Heart left ventricle (tissue), 16 donors: Measurements from ENCODE around the gene MYO1G. TPM values are rescaled to one million over a fixed set of nuclear protein-coding genes. Genes with fewer than 3 reads are reported as not detected.

Source experiments
- ATAC-seq, 4 donors: fragments of 200-7000 bp; cut with Tn5 transposase; one replicate each; pipeline ENCODE4 v1.9.1; 2020 to 2022; ENCODE audit warnings: moderate library complexity in 4 of 4, mild to moderate bottlenecking in 3 of 4, moderate number of reproducible peaks in 1 of 4
- DNase-seq, 5 donors: peaks; one replicate each; pipeline ENCODE4 v3.0.0-alpha.2; 2020
- H3K27ac ChIP-seq, 12 donors: fragments of 200-600 bp; sonication (generic) in 4 of 12; one replicate each; pipeline versions ENCODE4 v1.5.0 to v1.8.0; 2016 to 2022; ENCODE audit warnings: mild to moderate bottlenecking in 2 of 12
- H3K27me3 ChIP-seq, 9 donors: fragments of 200-600 bp; sonication (generic) in 2 of 9; one replicate each; pipeline versions ENCODE4 v1.5.1 to v1.8.0; 2016 to 2022; ENCODE audit warnings: mild to moderate bottlenecking in 3 of 9
- H3K36me3 ChIP-seq, 9 donors: fragments of 200-600 bp; sonication (generic) in 2 of 9; one replicate each; pipeline versions ENCODE4 v1.5.0 to v1.8.0; 2018 to 2022; ENCODE audit warnings: mild to moderate bottlenecking in 2 of 9
- H3K4me1 ChIP-seq, 12 donors: fragments of 200-600 bp; sonication (generic) in 4 of 12; one replicate each; pipeline versions ENCODE4 v1.5.0 to v1.8.0; 2016 to 2022; ENCODE audit warnings: mild to moderate bottlenecking in 3 of 12
- H3K4me3 ChIP-seq, 12 donors: fragments of 200-600 bp; sonication (generic) in 4 of 12; one replicate each; pipeline versions ENCODE4 v1.5.0 to v1.8.0; 2017 to 2022; ENCODE audit warnings: mild to moderate bottlenecking in 9 of 12, moderate library complexity in 4 of 12
- H3K9me3 ChIP-seq, 12 donors: fragments of 200-600 bp; sonication (generic) in 4 of 12; one replicate each; pipeline versions ENCODE4 v1.5.0 to v1.8.0; 2016 to 2022; ENCODE audit warnings: mild to moderate bottlenecking in 1 of 12
- POLR2A ChIP-seq, 2 donors: fragments of 450-650 bp; IDR thresholded peaks; one replicate each; pipeline ENCODE4 v1.6.1; 2017; ENCODE audit warnings: antibody characterized with exemption in 2 of 2, mild to moderate bottlenecking in 2 of 2, moderate library complexity in 2 of 2
- WGBS, 4 donors: extraction: QIAGEN DNeasy Blood & Tissue Kit in 2 of 4; methylation state at CpG; one replicate each; pipeline versions ENCODE4 v1.1.5 to v1.1.7; 2013 to 2018; 5-methylcytosine and 5-hydroxymethylcytosine counted together
- intact Hi-C, 10 donors: fragments of 100-400 bp; cut with DNase I; formaldehyde crosslinking; loops; one replicate each; pipeline versions ENCODE4 v1.11.1 to v1.14.2; 2022
- polyA plus RNA-seq, 2 donors: library from polyadenylated mRNA; stranded (reverse); fragments of 200-250 nt; gene quantifications; one replicate each; pipeline ENCODE4 v1.2.3, GENCODE V29; 2013
- total RNA-seq, 9 donors: library from RNA; depleted of rRNA in 2 of 9; stranded (reverse); fragments of >200 nt in 2 of 9; fragmentation: NEBNext Ultra II Directional in 3 of 9; extraction: Animal tissue kit (Norgen Biotek cat#: 25700) in 3 of 9; gene quantifications; one replicate each; pipeline versions ENCODE4 v1.1.0 to v1.2.4, GENCODE V29; 2016 to 2023
- TF ChIP-seq, protein P1 (sequence below), 12 donors: fragments of 200-600 bp; sonication (generic) in 4 of 12; IDR thresholded peaks; one replicate each; pipeline versions ENCODE4 v1.5.0 to v1.8.0; 2018 to 2022; ENCODE audit warnings: antibody characterized with exemption in 12 of 12, mild to moderate bottlenecking in 5 of 12
- donor health status: ischemic (EF 13 %, LVEDD 7.1; RV severe dilation, severe dysfunction).
- donor health status: healthy with polysubstance abuse.
- donor health status: DM: no; HTN: yes; CAD: no.
- donor health status: DM: no; HTN: no; CAD: no.
- donor health status: ischemic (EF 25% LVEDD 6.9; RV normal size, moderate dysfunction).
- donor health status: ischemic (EF 25% LVEDD 5.7; RV mildly dilated, moderate dysfunction).
- donor health status: healthy.
- donor health status: DM: yes; HTN: yes; CAD: no.
- donor health status: ischemic (EF 35%, LVEDD 5.7; RV mildly dilated, moderate dysfunction).
- donor health status: nonischemic (EF 11% LVEDD 7.7; RV severe dilation, severe dysfunction).
- donor health status: DM: yes; HTN: yes; CAD: no.
- donor health status: PGD.
- donor health status: ischemic (EF 29% LVEDD 5.4; RV normal size, mild dysfunction).
- donor health status: nonischemic (EF 23%, LVEDD 6.1; RV moderate dilation, normal function).

The MYO1G gene
- total and polyA plus RNA-seq, 11 donors: 0.13 to 19.0 (median 0.79) TPM

DNA sequence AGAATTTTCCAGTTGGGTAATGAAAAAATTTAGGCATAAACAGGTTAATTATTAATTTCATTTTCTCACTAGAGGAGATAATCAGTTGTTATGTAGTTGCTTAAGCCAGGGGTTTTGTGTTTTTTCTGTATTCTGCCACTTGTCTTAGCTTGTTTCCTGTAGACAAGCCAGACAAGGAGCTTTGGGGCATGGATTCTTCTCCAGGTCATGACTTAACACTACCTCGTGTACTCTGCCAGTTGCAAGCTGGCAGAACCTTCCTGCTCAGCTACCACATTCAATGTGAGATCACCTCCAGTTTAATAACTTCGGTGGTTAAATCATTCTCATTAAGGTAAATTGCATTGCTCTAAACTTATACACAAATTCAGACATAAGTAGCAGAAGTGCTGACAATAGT lies 23.0 kb upstream of the MYO1G start:
- 42 to 52% (median 48%) methylated on average over 2 of the region's 2 CpGs for WGBS, 4 donors
- Histone ChIP-seq H3K4me1 (peaks cover 0 to 41% (median 17%) of the 10 kb centered on the region in 12 donors), H3K27ac (peak overlapping the region in 1 of 12 donors; percentile 91), H3K36me3 (peaks cover 0 to 5% (median 0%) of the 10 kb centered on the region in 9 donors), H3K27me3 (no peaks in the 10 kb centered on the region), H3K4me3 (peak overlapping the region in 6 of 12 donors; percentile 65 to 84 (median 74)), H3K9me3 (no peaks in the 10 kb centered on the region)
- intact Hi-C loops: loop anchor here in 4 of 10 donors (2.0 to 5.0 kb wide), 3 partner anchors 105 to 110 kb away; partner anchors contain the start of gene TBRG4 (in 3 of the 4)
- DNase-seq (no peak), ATAC-seq (no peak)
- no peak for TF ChIP-seq POLR2A (IDR thresholded peaks at IDR 0.05)
- TF ChIP-seq, protein P1, sequence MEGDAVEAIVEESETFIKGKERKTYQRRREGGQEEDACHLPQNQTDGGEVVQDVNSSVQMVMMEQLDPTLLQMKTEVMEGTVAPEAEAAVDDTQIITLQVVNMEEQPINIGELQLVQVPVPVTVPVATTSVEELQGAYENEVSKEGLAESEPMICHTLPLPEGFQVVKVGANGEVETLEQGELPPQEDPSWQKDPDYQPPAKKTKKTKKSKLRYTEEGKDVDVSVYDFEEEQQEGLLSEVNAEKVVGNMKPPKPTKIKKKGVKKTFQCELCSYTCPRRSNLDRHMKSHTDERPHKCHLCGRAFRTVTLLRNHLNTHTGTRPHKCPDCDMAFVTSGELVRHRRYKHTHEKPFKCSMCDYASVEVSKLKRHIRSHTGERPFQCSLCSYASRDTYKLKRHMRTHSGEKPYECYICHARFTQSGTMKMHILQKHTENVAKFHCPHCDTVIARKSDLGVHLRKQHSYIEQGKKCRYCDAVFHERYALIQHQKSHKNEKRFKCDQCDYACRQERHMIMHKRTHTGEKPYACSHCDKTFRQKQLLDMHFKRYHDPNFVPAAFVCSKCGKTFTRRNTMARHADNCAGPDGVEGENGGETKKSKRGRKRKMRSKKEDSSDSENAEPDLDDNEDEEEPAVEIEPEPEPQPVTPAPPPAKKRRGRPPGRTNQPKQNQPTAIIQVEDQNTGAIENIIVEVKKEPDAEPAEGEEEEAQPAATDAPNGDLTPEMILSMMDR (IDR thresholded peaks at IDR 0.05): no peak

DNA sequence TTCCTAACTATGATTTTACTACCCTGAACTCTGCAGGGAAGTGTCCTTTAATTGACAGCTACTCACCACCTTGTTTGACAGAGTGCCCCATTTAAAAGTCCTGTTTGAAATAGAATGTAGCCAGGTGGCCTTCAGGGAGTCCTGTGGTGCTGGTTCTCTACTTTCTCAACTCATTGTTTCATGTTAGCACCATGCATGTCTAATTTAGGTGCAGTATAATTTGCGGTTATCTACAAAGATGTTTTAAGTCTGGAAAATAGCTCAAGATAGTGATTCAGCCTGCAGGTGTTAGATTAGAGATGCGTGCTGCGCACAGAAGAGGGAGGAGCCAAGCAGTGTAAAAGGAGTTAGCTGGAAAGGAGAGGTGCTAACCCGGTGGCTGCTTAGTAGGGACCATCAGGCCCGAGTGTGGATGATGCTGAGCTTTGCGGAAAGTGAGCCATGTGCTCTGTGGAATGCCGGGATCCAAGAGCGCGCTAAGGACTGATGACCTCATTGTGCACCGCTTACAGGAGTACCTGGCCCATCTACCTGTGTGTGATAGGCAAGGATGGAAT lies 22.4 kb upstream of the MYO1G start:
- intact Hi-C loops: loop anchor here in 4 of 10 donors (2.0 to 5.0 kb wide), 3 partner anchors 106 to 111 kb away; partner anchors contain the start of gene TBRG4 (in 3 of the 4)
- Histone ChIP-seq H3K4me3 (peak overlapping the region in 11 of 12 donors; percentile 65 to 85 (median 75)), H3K4me1 (peaks cover 0 to 41% (median 17%) of the 10 kb centered on the region in 12 donors), H3K9me3 (no peaks in the 10 kb centered on the region), H3K27me3 (no peaks in the 10 kb centered on the region), H3K36me3 (peaks cover 0 to 5% (median 0%) of the 10 kb centered on the region in 9 donors), H3K27ac (peak overlapping the region; percentile 51 to 95 (median 92))
- ATAC-seq (no peak), DNase-seq (peak in 1 of 5 donors; percentile 18)
- 30 to 37% (median 33%) methylated on average over 10 of the region's 10 CpGs for WGBS, 4 donors
- TF ChIP-seq, protein P1 (IDR thresholded peaks at IDR 0.05): no peak
- TF ChIP-seq POLR2A (IDR thresholded peaks at IDR 0.05): no peak

DNA sequence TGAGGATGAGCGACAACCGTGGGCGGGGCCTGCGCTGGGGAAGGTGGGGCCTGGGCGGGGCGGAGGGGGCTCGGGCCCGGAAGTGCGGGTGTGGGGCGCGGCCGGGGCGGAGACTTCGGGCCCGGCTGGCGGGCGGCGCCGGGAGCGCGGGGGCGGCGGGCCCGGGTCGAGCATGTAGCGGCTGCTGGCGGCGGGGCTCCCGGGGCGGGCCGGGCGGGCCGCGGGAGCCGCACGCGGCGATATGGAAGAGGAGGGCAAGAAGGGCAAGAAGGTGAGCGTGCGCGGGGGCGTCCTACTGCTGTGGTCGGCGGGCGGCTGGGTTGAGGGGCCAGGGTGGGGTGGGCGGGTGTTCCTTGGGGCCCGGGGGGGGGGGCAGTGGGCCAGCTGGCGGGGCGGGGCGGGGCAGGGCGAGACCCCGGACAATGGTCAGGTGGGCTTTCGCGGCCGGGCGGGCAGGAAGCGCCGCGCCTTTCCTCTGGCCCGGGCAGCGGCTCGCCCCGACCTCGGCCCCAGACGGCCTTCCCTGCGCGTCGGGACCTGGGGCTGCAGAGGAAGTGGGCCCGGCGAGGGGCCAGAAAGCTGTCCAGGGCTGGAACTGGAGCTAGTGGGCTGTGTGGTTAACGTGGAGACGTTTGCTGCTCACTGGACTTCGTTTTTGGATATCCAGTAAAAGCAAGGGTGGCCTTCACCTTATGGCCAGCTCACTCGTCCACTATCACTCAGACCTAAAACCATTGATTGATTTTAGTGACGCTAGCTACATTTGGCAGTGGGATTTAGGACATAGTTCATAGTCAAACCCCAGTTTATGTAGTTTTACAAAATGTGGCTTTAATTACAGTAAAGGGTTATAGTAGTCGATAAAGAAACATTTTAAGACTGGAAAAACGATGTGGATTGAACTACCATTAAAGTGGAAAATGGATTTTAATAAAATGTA lies 21.5 kb upstream of the MYO1G start, which contains the start of gene CCM2:
Gene CCM2, plus strand, starts transcription at position 109 of the 940 bp plus-strand sequence. Its CDS starts 133 bp downstream, at position 242.
- H3K4me3 ChIP-seq: peak within 1 kb of the TSS; percentile 56 to 85 (median 74)
- intact Hi-C loops: loop anchor here in 5 of 10 donors (1.0 to 5.0 kb wide), 5 partner anchors 14 to 112 kb away; partner anchors contain the start of gene TBRG4 (in 4 of the 5)
- ATAC-seq (peak in 3 of 4 donors; percentile 34 to 39 (median 35)), DNase-seq (peak; percentile 76 to 84 (median 79))
- TF ChIP-seq, protein P1 (IDR thresholded peaks at IDR 0.05): no peak
- TF ChIP-seq POLR2A (IDR thresholded peaks at IDR 0.05): no peak
- H3K4me1 ChIP-seq: peaks cover 0 to 37% (median 13%) of the 10 kb centered on the region in 12 donors
- no peaks in the 10 kb centered on the region for H3K27me3 ChIP-seq
- H3K27ac ChIP-seq: peak within 1 kb of the TSS; percentile 51 to 95 (median 92)
- 1 to 2% (median 1%) methylated on average over 12 to 76 of the region's 77 CpGs for WGBS, 4 donors
- H3K9me3 ChIP-seq: no peaks in the 10 kb centered on the region
- H3K36me3 ChIP-seq: peaks cover 0 to 5% (median 0%) of the 10 kb centered on the region in 9 donors
